Lung (tissue), 12 donors: ENCODE results near the gene CENPA. TPM values are rescaled to one million over a fixed set of nuclear protein-coding genes. Genes with fewer than 3 reads are reported as not detected.
"Not testable (repeated sequence)": the region's sequence is repeated elsewhere in the genome, so short reads cannot be mapped to it uniquely, and the experiment has no call there.

Experiments
- ATAC-seq: fragments of 200-7000 bp; cut with Tn5 transposase; one replicate; pipeline ENCODE4 v1.9.1; 2020; ENCODE audit warnings: moderate number of reproducible peaks; ENCODE audit not compliant: insufficient read depth, low FRiP score
- DNase-seq, 3 donors: peaks; one replicate each; pipeline ENCODE4 v3.0.0-alpha.2; 2013 to 2017
- H3K27ac ChIP-seq, 2 donors: one replicate each; pipeline ENCODE4 v1.5.1; 2013; ENCODE audit warnings: mild to moderate bottlenecking in 2 of 2, moderate library complexity in 2 of 2, control low read depth in 1 of 2, inconsistent platforms in 1 of 2, low read depth in 1 of 2, low read length in 1 of 2
- H3K27me3 ChIP-seq, 3 donors: one replicate each; pipeline ENCODE4 v1.5.1; 2013; ENCODE audit warnings: low read length in 2 of 3; ENCODE audit not compliant: control insufficient read depth in 3 of 3, insufficient read depth in 3 of 3
- H3K36me3 ChIP-seq, 4 donors: one replicate each; pipeline ENCODE4 v1.5.1; 2013; ENCODE audit warnings: low read length in 4 of 4, mild to moderate bottlenecking in 1 of 4, moderate library complexity in 1 of 4; ENCODE audit not compliant: control insufficient read depth in 4 of 4, insufficient read depth in 4 of 4
- H3K4me1 ChIP-seq, 5 donors: one replicate each; pipeline ENCODE4 v1.5.1; 2013; ENCODE audit warnings: low read length in 5 of 5, mild to moderate bottlenecking in 2 of 5, moderate library complexity in 1 of 5; ENCODE audit not compliant: control insufficient read depth in 5 of 5, insufficient read depth in 5 of 5
- H3K4me3 ChIP-seq: one replicate; pipeline ENCODE4 v1.5.1; 2013; ENCODE audit warnings: mild to moderate bottlenecking, control low read depth, moderate library complexity
- H3K9ac ChIP-seq, 2 donors: one replicate each; pipeline ENCODE4 v1.5.1; 2013; ENCODE audit warnings: low read length in 2 of 2, control low read depth in 1 of 2; ENCODE audit not compliant: insufficient read depth in 1 of 2
- H3K9me3 ChIP-seq, 4 donors: one replicate each; pipeline ENCODE4 v1.5.1; 2013; ENCODE audit warnings: low read length in 3 of 4, mild to moderate bottlenecking in 1 of 4, moderate library complexity in 1 of 4; ENCODE audit not compliant: control insufficient read depth in 4 of 4, insufficient read depth in 3 of 4
- CTCF ChIP-seq: IDR thresholded peaks from 2 replicates; pipeline ENCODE4 v1.5.1; 2012; ENCODE audit warnings: mild to moderate bottlenecking; ENCODE audit errors: control extremely low read depth, extremely low read depth
- WGBS, 2 donors: extraction: QIAGEN DNeasy Blood & Tissue Kit; methylation state at CpG; one replicate each; pipeline ENCODE4 v1.1.7; 2013; 5-methylcytosine and 5-hydroxymethylcytosine counted together
- polyA plus RNA-seq, 2 donors: library from polyadenylated mRNA; stranded (reverse); fragments of 200-250 nt; gene quantifications; one replicate each; pipeline ENCODE4 v1.2.1, GENCODE V29; 2013
- total RNA-seq, 2 donors: library from RNA; depleted of rRNA in 1 of 2; stranded (reverse); fragments of >200 nt in 1 of 2; gene quantifications; one replicate each; pipeline ENCODE4 v1.2.1, GENCODE V29; 2014 to 2021
- donor health status: control.
- donor health status: control.
- donor health status: Bipolar disorder and iron deficiency.
- donor health status: healthy.
- donor health status: DM: yes; HTN: yes; CAD: no.

CENPA gene
- total and polyA plus RNA-seq, 4 donors = 0.71 to 1.5 (median 0.95) TPM

GRCh38 chr2:26745609-26746327 is 40.1 kb upstream of the CENPA start:
- Histone ChIP-seq H3K4me1 (peaks cover 0 to 26% (median 17%) of the 10 kb centered on the region in 5 donors), H3K36me3 (no peaks in the 10 kb centered on the region), H3K27me3 (no peaks in the 10 kb centered on the region), H3K4me3 (no peak overlapping the region), H3K9ac (no peak overlapping the region), H3K27ac (no peak overlapping the region), H3K9me3 (no peaks in the 10 kb centered on the region)
- 28 to 43% methylated on average over 9 of the region's 9 CpGs for WGBS, 2 donors
- DNase-seq = peak; percentile 88 to 91 (median 90)
- ATAC-seq = peak; percentile 83
- peak; percentile 92 for TF ChIP-seq CTCF

- 78 to 86% methylated on average over 3 of the region's 3 CpGs for WGBS, 2 donors
- Histone ChIP-seq H3K27me3 (no peaks in the 10 kb centered on the region), H3K9ac (no peak overlapping the region), H3K4me1 (peaks cover 0 to 18% (median 10%) of the 10 kb centered on the region in 5 donors), H3K4me3 (no peak overlapping the region), H3K27ac (no peak overlapping the region), H3K9me3 (no peaks in the 10 kb centered on the region), H3K36me3 (no peaks in the 10 kb centered on the region)
- no peak for TF ChIP-seq CTCF
- ATAC-seq = no peak
- DNase-seq = no peak
Measured at GRCh38 chr2:26746934-26747333, 38.9 kb upstream of the CENPA start.

GRCh38 chr2:26749787-26750420 is 36.0 kb upstream of the CENPA start:
- H3K4me3 ChIP-seq, ATAC-seq, H3K9ac ChIP-seq, DNase-seq, H3K36me3 ChIP-seq, H3K9me3 ChIP-seq, H3K4me1 ChIP-seq, H3K27me3 ChIP-seq: not testable (repeated sequence)
- peak overlapping the region in 1 of 2 donors; percentile 47 for H3K27ac ChIP-seq
- WGBS, 2 donors = 38 to 45% methylated on average over 8 of the region's 8 CpGs

GRCh38 chr2:26750467-26750866 is 35.4 kb upstream of the CENPA start:
- not testable (repeated sequence) for H3K36me3 ChIP-seq

More at GRCh38 chr2:26750467-26750866, 35.4 kb upstream of the CENPA start:
- not testable (repeated sequence) for ATAC-seq, H3K9me3 ChIP-seq, DNase-seq, H3K9ac ChIP-seq, H3K27ac ChIP-seq, H3K4me1 ChIP-seq, H3K27me3 ChIP-seq, H3K4me3 ChIP-seq
- WGBS, 2 donors = 76 to 89% methylated on average over 11 of the region's 11 CpGs
